Neural progenitor cell (in vitro differentiated cells): ENCODE measurements around the gene DNAJC13. TPM values are rescaled to one million over a fixed set of nuclear protein-coding genes. Genes with fewer than 3 reads are reported as not detected.

Experiments used
- DNase-seq: peaks from one replicate; pipeline ENCODE4 v3.0.0-alpha.2; 2016; ENCODE audit warnings: low spot score
- H2AFZ ChIP-seq: fragments of 200-600 bp; sonication (generic); replicated peaks from 2 replicates; pipeline ENCODE4 v1.6.1; 2016; ENCODE audit warnings: antibody characterized with exemption
- H3F3A ChIP-seq: fragments of 200-600 bp; sonication (generic); 2 replicates; pipeline ENCODE4 v1.6.1; 2016; ENCODE audit warnings: antibody characterized with exemption, low read depth
- H3K27ac ChIP-seq: fragments of 200-600 bp; sonication (generic); 2 replicates; pipeline ENCODE4 v1.5.1; 2016; ENCODE audit warnings: mild to moderate bottlenecking
- H3K27me3 ChIP-seq: fragments of 200-600 bp; sonication (generic); 2 replicates; pipeline ENCODE4 v1.6.1; 2016; ENCODE audit warnings: mild to moderate bottlenecking, moderate library complexity
- H3K36me3 ChIP-seq: fragments of 200-600 bp; sonication (generic); 2 replicates; pipeline ENCODE4 v1.5.1; 2016
- H3K4me1 ChIP-seq: fragments of 200-600 bp; sonication (generic); 2 replicates; pipeline ENCODE4 v1.6.1; 2016; ENCODE audit warnings: mixed run types
- H3K4me2 ChIP-seq: fragments of 200-600 bp; sonication (generic); 2 replicates; pipeline ENCODE4 v1.6.1; 2016
- H3K4me3 ChIP-seq: fragments of 200-600 bp; sonication (generic); 2 replicates; pipeline ENCODE4 v1.5.1; 2016
- H3K79me2 ChIP-seq: fragments of 200-600 bp; sonication (generic); 2 replicates; pipeline ENCODE4 v1.6.1; 2016; ENCODE audit warnings: low read depth
- H3K9ac ChIP-seq: fragments of 200-600 bp; sonication (generic); 2 replicates; pipeline ENCODE4 v1.6.1; 2016
- H3K9me3 ChIP-seq: fragments of 200-600 bp; sonication (generic); 2 replicates; pipeline ENCODE4 v1.5.1; 2016; ENCODE audit warnings: low read depth
- H4K20me1 ChIP-seq: fragments of 200-600 bp; sonication (generic); 2 replicates; pipeline ENCODE4 v1.6.1; 2016; ENCODE audit warnings: low read depth
- H3K27ac Mint-ChIP-seq: 3 replicates; pipeline ENCODE4 v1.8.0; 2021; ENCODE audit warnings: mixed read lengths
- H3K27me3 Mint-ChIP-seq: 2 replicates; pipeline ENCODE4 v1.8.0; 2022; ENCODE audit warnings: low read depth, mild to moderate bottlenecking, inconsistent platforms, moderate library complexity, mixed read lengths; ENCODE audit not compliant: insufficient read depth
- H3K36me3 Mint-ChIP-seq: 3 replicates; pipeline ENCODE4 v1.8.0; 2021; ENCODE audit warnings: mixed read lengths
- H3K4me1 Mint-ChIP-seq: 3 replicates; pipeline ENCODE4 v1.8.0; 2021; ENCODE audit warnings: mixed read lengths
- H3K4me3 Mint-ChIP-seq: 3 replicates; pipeline ENCODE4 v1.8.0; 2021; ENCODE audit warnings: mild to moderate bottlenecking, moderate library complexity, mixed read lengths
- H3K9me3 Mint-ChIP-seq: 3 replicates; pipeline ENCODE4 v1.8.0; 2020; ENCODE audit warnings: mixed read lengths
- EZH2 ChIP-seq: fragments of 200-600 bp; sonication (generic); IDR thresholded peaks from 2 replicates; pipeline ENCODE4 v1.6.1; 2017; ENCODE audit warnings: antibody characterized with exemption, mild to moderate bottlenecking, moderate library complexity
- EZH2phosphoT487 ChIP-seq: fragments of 200-600 bp; sonication (generic); IDR thresholded peaks from 2 replicates; pipeline ENCODE4 v1.6.1; 2017; ENCODE audit warnings: antibody characterized with exemption
- total RNA-seq: library from RNA; depleted of rRNA; stranded (reverse); fragments of >200 nt; gene quantifications from 2 replicates; pipeline ENCODE4 v1.2.3, GENCODE V29; 2015; ENCODE audit warnings: low replicate concordance
- TF ChIP-seq, protein P1 (sequence below): fragments of 200-600 bp; sonication (generic); IDR thresholded peaks from 2 replicates; pipeline ENCODE4 v1.5.1; 2017; ENCODE audit warnings: antibody characterized with exemption, mild to moderate bottlenecking

DNAJC13 gene
- total RNA-seq, 1 donor from 2014 or later, result 36.3 TPM

DNA sequence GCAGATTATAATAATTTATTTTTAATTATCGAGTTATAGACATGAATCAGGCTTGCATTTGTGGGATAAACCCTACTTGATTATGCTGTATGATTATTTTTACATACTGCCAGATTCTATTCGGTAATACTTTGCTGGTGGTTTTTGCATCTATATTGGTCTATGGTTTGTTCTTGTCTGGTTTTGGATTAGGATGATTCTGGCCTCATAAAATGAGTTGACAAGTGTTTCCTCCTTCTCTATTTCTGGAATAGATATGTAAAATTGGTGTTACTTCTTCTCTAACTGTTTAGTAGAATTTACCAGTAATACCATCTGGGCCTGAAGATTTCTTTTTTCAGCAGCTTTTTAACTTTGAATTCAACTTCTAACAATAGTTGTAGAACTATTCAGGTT lies 146.8 kb downstream of the DNAJC13 start:
- Histone ChIP-seq H3K4me1 (peaks cover 8% of the 10 kb centered on the region), H3K9me3 (no peaks in the 10 kb centered on the region), H3K9ac (no peak overlapping the region), H3F3A (no peaks in the 10 kb centered on the region), H3K36me3 (no peaks in the 10 kb centered on the region), H3K4me3 (no peak overlapping the region), H3K27me3 (no peaks in the 10 kb centered on the region), H3K79me2 (no peaks in the 10 kb centered on the region), H3K4me2 (no peak overlapping the region), H3K27ac (no peak overlapping the region), H2AFZ (no peak overlapping the region), H4K20me1 (no peaks in the 10 kb centered on the region)
- Mint-ChIP-seq H3K27ac (no peak overlapping the region), H3K27me3 (no peaks in the 10 kb centered on the region), H3K4me1 (peaks cover 4% of the 10 kb centered on the region), H3K9me3 (no peaks in the 10 kb centered on the region), H3K4me3 (no peak overlapping the region), H3K36me3 (peaks cover 2% of the 10 kb centered on the region)
- no peak for DNase-seq
- TF ChIP-seq, protein P1, sequence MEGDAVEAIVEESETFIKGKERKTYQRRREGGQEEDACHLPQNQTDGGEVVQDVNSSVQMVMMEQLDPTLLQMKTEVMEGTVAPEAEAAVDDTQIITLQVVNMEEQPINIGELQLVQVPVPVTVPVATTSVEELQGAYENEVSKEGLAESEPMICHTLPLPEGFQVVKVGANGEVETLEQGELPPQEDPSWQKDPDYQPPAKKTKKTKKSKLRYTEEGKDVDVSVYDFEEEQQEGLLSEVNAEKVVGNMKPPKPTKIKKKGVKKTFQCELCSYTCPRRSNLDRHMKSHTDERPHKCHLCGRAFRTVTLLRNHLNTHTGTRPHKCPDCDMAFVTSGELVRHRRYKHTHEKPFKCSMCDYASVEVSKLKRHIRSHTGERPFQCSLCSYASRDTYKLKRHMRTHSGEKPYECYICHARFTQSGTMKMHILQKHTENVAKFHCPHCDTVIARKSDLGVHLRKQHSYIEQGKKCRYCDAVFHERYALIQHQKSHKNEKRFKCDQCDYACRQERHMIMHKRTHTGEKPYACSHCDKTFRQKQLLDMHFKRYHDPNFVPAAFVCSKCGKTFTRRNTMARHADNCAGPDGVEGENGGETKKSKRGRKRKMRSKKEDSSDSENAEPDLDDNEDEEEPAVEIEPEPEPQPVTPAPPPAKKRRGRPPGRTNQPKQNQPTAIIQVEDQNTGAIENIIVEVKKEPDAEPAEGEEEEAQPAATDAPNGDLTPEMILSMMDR, result no peak
- TF ChIP-seq EZH2phosphoT487 (no peak), EZH2 (no peak)

GRCh38 chr3:132568422-132568821 lies 151.1 kb downstream of the DNAJC13 start:
- H3K36me3 ChIP-seq, result no peaks in the 10 kb centered on the region
- Mint-ChIP-seq H3K4me1 (no peaks in the 10 kb centered on the region), H3K27me3 (no peaks in the 10 kb centered on the region), H3K4me3 (no peak overlapping the region), H3K9me3 (peaks cover 3% of the 10 kb centered on the region), H3K27ac (no peak overlapping the region), H3K36me3 (peaks cover 19% of the 10 kb centered on the region)
- no peaks in the 10 kb centered on the region for H3K9me3 ChIP-seq
- no peak for DNase-seq
- no peak overlapping the region for H3K4me2 ChIP-seq
- H2AFZ ChIP-seq, result no peak overlapping the region
- H3K79me2 ChIP-seq, result no peaks in the 10 kb centered on the region
- no peaks in the 10 kb centered on the region for H4K20me1 ChIP-seq
- no peaks in the 10 kb centered on the region for H3F3A ChIP-seq
- no peaks in the 10 kb centered on the region for H3K4me1 ChIP-seq
- no peak overlapping the region for H3K9ac ChIP-seq
- no peak for TF ChIP-seq EZH2phosphoT487
- TF ChIP-seq, protein P1, result no peak
- TF ChIP-seq EZH2, result no peak
- no peak overlapping the region for H3K4me3 ChIP-seq
- H3K27me3 ChIP-seq, result no peaks in the 10 kb centered on the region
- no peak overlapping the region for H3K27ac ChIP-seq

- no peak overlapping the region for H3K4me3 Mint-ChIP-seq
- no peak overlapping the region for H3K27ac ChIP-seq
- H3K9ac ChIP-seq, result no peak overlapping the region
- H3K4me1 ChIP-seq, result no peaks in the 10 kb centered on the region
- no peak for DNase-seq
- H3K27me3 Mint-ChIP-seq, result no peaks in the 10 kb centered on the region
- H3K36me3 ChIP-seq, result no peaks in the 10 kb centered on the region
- H3K4me1 Mint-ChIP-seq, result no peaks in the 10 kb centered on the region
- no peaks in the 10 kb centered on the region for H3K79me2 ChIP-seq
- no peaks in the 10 kb centered on the region for H3K9me3 ChIP-seq
- no peak overlapping the region for H3K4me2 ChIP-seq
- H3K27ac Mint-ChIP-seq, result no peak overlapping the region
- no peaks in the 10 kb centered on the region for H3F3A ChIP-seq
- H3K27me3 ChIP-seq, result no peaks in the 10 kb centered on the region
- TF ChIP-seq EZH2phosphoT487, result no peak
- TF ChIP-seq, protein P1, result no peak
- TF ChIP-seq EZH2, result no peak
- H4K20me1 ChIP-seq, result no peaks in the 10 kb centered on the region
- no peak overlapping the region for H3K4me3 ChIP-seq
- no peak overlapping the region for H2AFZ ChIP-seq
- H3K36me3 Mint-ChIP-seq, result peaks cover 19% of the 10 kb centered on the region
- H3K9me3 Mint-ChIP-seq, result peaks cover 3% of the 10 kb centered on the region
Observed at GRCh38 chr3:132569153-132569552, 151.9 kb downstream of the DNAJC13 start.
